WTC11 (cell line): ENCODE measurements around the gene RGL1. TPM values are rescaled to one million over a fixed set of nuclear protein-coding genes. Genes with fewer than 3 reads are reported as not detected.

Experiments
- ATF3 ChIP-seq: sonication (generic); formaldehyde crosslinking; conservative IDR thresholded peaks from 2 replicates; pipeline ENCODE4 v1.8.1; 2022; ENCODE audit warnings: mild to moderate bottlenecking, missing genetic modification reagents
- CBFB ChIP-seq: sonication (generic); formaldehyde crosslinking; IDR thresholded peaks from 2 replicates; pipeline ENCODE4 v1.8.1; 2022; ENCODE audit warnings: mild to moderate bottlenecking, low read depth, missing genetic modification reagents
- GABPB1 ChIP-seq: sonication (generic); formaldehyde crosslinking; IDR thresholded peaks from 2 replicates; pipeline ENCODE4 v1.8.1; 2023; ENCODE audit warnings: mild to moderate bottlenecking, missing genetic modification reagents
- OVOL2 ChIP-seq: fragments of 250-450 bp; sonication (Bioruptor Pico); IDR thresholded peaks from 2 replicates; pipeline ENCODE4 v1.9.0; 2021; ENCODE audit warnings: mild to moderate bottlenecking, borderline replicate concordance
- SMAD4 ChIP-seq: sonication (generic); formaldehyde crosslinking; IDR thresholded peaks from 2 replicates; pipeline ENCODE4 v1.8.0; 2022; ENCODE audit warnings: mild to moderate bottlenecking, missing genetic modification reagents
- TEAD1 ChIP-seq: sonication (generic); formaldehyde crosslinking; IDR thresholded peaks from 2 replicates; pipeline ENCODE4 v1.8.0; 2022; ENCODE audit warnings: mild to moderate bottlenecking, missing genetic modification reagents
- TEAD4 ChIP-seq: sonication (generic); formaldehyde crosslinking; IDR thresholded peaks from 2 replicates; pipeline ENCODE4 v1.8.0; 2022; ENCODE audit warnings: mild to moderate bottlenecking, missing genetic modification reagents
- TP53 ChIP-seq: sonication (generic); formaldehyde crosslinking; IDR thresholded peaks from 2 replicates; pipeline ENCODE4 v1.8.1; 2023; ENCODE audit warnings: mild to moderate bottlenecking, missing genetic modification reagents
- ZBTB43 ChIP-seq: sonication (generic); formaldehyde crosslinking; IDR thresholded peaks from 2 replicates; pipeline ENCODE4 v1.8.1; 2023; ENCODE audit warnings: mild to moderate bottlenecking, missing genetic modification reagents
- ZMAT4 ChIP-seq: fragments of 250-450 bp; sonication (Bioruptor Pico); IDR thresholded peaks from 2 replicates; pipeline ENCODE4 v1.9.0; 2021; ENCODE audit warnings: mild to moderate bottlenecking
- ZNF425 ChIP-seq: fragments of 250-450 bp; sonication (Bioruptor Pico); conservative IDR thresholded peaks from 2 replicates; pipeline ENCODE4 v1.9.0; 2021; ENCODE audit warnings: mild to moderate bottlenecking
- ZNF512 ChIP-seq: sonication (generic); formaldehyde crosslinking; IDR thresholded peaks from 2 replicates; pipeline ENCODE4 v1.8.1; 2022; ENCODE audit warnings: missing genetic modification reagents, borderline replicate concordance
- total RNA-seq: library from RNA; stranded (reverse); gene quantifications from 3 replicates; pipeline ENCODE4 v1.2.3, GENCODE V29; 2021
- TF ChIP-seq, protein P1 (sequence below): sonication (generic); formaldehyde crosslinking; IDR thresholded peaks from 2 replicates; pipeline ENCODE4 v1.8.0; 2022; ENCODE audit warnings: mild to moderate bottlenecking, missing genetic modification reagents
- TF ChIP-seq, protein P2 (sequence below): fragments of 250-450 bp; sonication (Bioruptor Pico); IDR thresholded peaks from 2 replicates; pipeline ENCODE4 v1.9.0; 2021; ENCODE audit warnings: mild to moderate bottlenecking, borderline replicate concordance
- TF ChIP-seq, protein P3 (sequence below): sonication (generic); formaldehyde crosslinking; IDR thresholded peaks from 2 replicates; pipeline ENCODE4 v1.8.0; 2022; ENCODE audit warnings: mild to moderate bottlenecking, missing genetic modification reagents

RGL1 gene
- total RNA-seq, 1 experiment from 2014 or later: 1.5 TPM

DNA sequence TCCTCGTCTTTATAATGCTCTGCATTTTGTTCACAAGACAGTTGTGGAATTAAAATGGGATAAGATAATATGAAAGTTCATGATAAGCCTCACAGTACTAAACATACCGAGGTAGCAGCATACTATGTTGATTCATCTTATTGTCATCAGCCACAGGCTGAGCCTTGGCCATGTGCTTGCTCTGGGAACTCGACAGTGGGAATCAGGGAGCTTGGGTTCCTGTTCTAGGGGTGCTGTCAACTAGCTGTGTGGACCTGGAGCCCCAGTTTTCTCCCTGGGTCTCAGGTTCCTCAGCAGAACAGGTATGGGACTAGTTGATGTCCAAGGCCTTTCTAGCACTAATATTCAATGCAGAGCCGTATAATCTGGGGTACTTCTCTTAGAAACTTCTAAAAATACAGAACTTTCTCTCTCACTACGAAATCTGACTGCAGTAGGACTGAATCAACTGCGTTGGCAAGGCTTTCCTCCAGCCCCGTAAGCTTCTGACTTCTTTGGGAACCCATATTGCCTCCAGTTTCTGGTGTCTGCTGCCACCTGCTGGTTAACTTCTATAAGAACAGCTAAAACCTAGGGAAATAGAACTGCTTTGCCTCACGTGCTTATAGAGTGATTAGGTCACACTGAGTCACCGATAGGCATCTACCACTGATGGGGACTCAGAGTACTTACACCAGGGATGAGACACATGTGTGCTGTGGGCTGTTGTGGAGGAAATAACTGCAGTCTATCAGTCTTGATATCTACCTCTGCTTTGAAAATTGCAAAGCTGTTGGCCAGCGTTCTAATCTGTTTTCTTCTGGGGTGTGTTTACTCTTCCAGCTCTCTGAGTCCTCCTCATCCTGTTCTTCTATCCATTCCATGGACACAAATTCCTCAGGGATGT lies 110.9 kb downstream of the RGL1 start (continued):
- TF ChIP-seq ZNF512 (no peak), CBFB (CRISPR knock-in tag) (no peak), ZNF425 (CRISPR knock-in tag) (no peak), TP53 (no peak), ZBTB43 (CRISPR knock-in tag) (no peak), TEAD1 (CRISPR knock-in tag) (no peak), SMAD4 (CRISPR knock-in tag) (no peak), OVOL2 (no peak), GABPB1 (CRISPR knock-in tag) (no peak), ATF3 (CRISPR knock-in tag) (no peak), TEAD4 (CRISPR knock-in tag) (no peak), ZMAT4 (CRISPR knock-in tag) (no peak)
- TF ChIP-seq, protein P1, sequence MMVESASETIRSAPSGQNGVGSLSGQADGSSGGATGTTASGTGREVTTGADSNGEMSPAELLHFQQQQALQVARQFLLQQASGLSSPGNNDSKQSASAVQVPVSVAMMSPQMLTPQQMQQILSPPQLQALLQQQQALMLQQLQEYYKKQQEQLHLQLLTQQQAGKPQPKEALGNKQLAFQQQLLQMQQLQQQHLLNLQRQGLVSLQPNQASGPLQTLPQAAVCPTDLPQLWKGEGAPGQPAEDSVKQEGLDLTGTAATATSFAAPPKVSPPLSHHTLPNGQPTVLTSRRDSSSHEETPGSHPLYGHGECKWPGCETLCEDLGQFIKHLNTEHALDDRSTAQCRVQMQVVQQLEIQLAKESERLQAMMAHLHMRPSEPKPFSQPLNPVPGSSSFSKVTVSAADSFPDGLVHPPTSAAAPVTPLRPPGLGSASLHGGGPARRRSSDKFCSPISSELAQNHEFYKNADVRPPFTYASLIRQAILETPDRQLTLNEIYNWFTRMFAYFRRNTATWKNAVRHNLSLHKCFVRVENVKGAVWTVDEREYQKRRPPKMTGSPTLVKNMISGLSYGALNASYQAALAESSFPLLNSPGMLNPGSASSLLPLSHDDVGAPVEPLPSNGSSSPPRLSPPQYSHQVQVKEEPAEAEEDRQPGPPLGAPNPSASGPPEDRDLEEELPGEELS: no peak
- TF ChIP-seq, protein P2, sequence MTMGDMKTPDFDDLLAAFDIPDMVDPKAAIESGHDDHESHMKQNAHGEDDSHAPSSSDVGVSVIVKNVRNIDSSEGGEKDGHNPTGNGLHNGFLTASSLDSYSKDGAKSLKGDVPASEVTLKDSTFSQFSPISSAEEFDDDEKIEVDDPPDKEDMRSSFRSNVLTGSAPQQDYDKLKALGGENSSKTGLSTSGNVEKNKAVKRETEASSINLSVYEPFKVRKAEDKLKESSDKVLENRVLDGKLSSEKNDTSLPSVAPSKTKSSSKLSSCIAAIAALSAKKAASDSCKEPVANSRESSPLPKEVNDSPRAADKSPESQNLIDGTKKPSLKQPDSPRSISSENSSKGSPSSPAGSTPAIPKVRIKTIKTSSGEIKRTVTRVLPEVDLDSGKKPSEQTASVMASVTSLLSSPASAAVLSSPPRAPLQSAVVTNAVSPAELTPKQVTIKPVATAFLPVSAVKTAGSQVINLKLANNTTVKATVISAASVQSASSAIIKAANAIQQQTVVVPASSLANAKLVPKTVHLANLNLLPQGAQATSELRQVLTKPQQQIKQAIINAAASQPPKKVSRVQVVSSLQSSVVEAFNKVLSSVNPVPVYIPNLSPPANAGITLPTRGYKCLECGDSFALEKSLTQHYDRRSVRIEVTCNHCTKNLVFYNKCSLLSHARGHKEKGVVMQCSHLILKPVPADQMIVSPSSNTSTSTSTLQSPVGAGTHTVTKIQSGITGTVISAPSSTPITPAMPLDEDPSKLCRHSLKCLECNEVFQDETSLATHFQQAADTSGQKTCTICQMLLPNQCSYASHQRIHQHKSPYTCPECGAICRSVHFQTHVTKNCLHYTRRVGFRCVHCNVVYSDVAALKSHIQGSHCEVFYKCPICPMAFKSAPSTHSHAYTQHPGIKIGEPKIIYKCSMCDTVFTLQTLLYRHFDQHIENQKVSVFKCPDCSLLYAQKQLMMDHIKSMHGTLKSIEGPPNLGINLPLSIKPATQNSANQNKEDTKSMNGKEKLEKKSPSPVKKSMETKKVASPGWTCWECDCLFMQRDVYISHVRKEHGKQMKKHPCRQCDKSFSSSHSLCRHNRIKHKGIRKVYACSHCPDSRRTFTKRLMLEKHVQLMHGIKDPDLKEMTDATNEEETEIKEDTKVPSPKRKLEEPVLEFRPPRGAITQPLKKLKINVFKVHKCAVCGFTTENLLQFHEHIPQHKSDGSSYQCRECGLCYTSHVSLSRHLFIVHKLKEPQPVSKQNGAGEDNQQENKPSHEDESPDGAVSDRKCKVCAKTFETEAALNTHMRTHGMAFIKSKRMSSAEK (CRISPR knock-in tag): no peak
- TF ChIP-seq, protein P3, sequence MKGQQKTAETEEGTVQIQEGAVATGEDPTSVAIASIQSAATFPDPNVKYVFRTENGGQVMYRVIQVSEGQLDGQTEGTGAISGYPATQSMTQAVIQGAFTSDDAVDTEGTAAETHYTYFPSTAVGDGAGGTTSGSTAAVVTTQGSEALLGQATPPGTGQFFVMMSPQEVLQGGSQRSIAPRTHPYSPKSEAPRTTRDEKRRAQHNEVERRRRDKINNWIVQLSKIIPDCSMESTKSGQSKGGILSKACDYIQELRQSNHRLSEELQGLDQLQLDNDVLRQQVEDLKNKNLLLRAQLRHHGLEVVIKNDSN (CRISPR knock-in tag): 0 out of 2 replicates have a peak, but pooled peaks have one; percentile 63
